ENCODE data around the gene KRTAP5-7.

DNA sequence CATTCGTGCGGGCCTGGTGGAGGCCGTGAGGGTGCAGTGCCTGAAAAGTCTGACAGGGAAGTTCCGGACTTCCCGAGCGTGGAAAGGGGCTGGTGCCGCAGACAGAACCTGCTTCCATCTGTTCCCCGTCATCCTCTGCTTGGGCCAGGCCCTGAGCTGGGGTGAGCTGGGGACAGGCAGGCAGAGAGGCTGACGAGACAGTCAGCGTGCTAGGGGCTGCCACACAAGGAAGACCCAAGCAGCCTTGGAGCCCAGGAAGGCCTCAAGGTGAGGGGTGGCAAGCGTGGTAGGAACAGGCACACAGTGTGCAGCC is 48.6 kb upstream of the KRTAP5-7 start:
- TF ChIP-seq, protein P1, sequence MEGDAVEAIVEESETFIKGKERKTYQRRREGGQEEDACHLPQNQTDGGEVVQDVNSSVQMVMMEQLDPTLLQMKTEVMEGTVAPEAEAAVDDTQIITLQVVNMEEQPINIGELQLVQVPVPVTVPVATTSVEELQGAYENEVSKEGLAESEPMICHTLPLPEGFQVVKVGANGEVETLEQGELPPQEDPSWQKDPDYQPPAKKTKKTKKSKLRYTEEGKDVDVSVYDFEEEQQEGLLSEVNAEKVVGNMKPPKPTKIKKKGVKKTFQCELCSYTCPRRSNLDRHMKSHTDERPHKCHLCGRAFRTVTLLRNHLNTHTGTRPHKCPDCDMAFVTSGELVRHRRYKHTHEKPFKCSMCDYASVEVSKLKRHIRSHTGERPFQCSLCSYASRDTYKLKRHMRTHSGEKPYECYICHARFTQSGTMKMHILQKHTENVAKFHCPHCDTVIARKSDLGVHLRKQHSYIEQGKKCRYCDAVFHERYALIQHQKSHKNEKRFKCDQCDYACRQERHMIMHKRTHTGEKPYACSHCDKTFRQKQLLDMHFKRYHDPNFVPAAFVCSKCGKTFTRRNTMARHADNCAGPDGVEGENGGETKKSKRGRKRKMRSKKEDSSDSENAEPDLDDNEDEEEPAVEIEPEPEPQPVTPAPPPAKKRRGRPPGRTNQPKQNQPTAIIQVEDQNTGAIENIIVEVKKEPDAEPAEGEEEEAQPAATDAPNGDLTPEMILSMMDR (IDR thresholded peaks at IDR 0.05): no peak
- TF ChIP-seq, protein P2, sequence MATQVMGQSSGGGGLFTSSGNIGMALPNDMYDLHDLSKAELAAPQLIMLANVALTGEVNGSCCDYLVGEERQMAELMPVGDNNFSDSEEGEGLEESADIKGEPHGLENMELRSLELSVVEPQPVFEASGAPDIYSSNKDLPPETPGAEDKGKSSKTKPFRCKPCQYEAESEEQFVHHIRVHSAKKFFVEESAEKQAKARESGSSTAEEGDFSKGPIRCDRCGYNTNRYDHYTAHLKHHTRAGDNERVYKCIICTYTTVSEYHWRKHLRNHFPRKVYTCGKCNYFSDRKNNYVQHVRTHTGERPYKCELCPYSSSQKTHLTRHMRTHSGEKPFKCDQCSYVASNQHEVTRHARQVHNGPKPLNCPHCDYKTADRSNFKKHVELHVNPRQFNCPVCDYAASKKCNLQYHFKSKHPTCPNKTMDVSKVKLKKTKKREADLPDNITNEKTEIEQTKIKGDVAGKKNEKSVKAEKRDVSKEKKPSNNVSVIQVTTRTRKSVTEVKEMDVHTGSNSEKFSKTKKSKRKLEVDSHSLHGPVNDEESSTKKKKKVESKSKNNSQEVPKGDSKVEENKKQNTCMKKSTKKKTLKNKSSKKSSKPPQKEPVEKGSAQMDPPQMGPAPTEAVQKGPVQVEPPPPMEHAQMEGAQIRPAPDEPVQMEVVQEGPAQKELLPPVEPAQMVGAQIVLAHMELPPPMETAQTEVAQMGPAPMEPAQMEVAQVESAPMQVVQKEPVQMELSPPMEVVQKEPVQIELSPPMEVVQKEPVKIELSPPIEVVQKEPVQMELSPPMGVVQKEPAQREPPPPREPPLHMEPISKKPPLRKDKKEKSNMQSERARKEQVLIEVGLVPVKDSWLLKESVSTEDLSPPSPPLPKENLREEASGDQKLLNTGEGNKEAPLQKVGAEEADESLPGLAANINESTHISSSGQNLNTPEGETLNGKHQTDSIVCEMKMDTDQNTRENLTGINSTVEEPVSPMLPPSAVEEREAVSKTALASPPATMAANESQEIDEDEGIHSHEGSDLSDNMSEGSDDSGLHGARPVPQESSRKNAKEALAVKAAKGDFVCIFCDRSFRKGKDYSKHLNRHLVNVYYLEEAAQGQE (IDR thresholded peaks at IDR 0.05; ENCODE audit: low read depth, low read length): no peak
- TF ChIP-seq POLR2AphosphoS5 (IDR thresholded peaks at IDR 0.05; ENCODE audit: low read depth, low read length): no peak
- TF ChIP-seq NFIC (IDR thresholded peaks at IDR 0.05; ENCODE audit: borderline replicate concordance): no peak
- TF ChIP-seq FOXJ3 (CRISPR knock-in tag; IDR thresholded peaks at IDR 0.05): no peak
- TF ChIP-seq FOSL2 (IDR thresholded peaks at IDR 0.05; ENCODE audit: borderline replicate concordance, low read depth): no peak
- no peak for TF ChIP-seq CHD2 (IDR thresholded peaks at IDR 0.05; ENCODE audit: low read length, partially characterized antibody)
- no peak for TF ChIP-seq YY1 (IDR thresholded peaks at IDR 0.05; ENCODE audit: low read depth)
- TF ChIP-seq TEAD4 (IDR thresholded peaks at IDR 0.05; ENCODE audit: borderline replicate concordance, insufficient read depth): no peak
- TF ChIP-seq, protein P3, sequence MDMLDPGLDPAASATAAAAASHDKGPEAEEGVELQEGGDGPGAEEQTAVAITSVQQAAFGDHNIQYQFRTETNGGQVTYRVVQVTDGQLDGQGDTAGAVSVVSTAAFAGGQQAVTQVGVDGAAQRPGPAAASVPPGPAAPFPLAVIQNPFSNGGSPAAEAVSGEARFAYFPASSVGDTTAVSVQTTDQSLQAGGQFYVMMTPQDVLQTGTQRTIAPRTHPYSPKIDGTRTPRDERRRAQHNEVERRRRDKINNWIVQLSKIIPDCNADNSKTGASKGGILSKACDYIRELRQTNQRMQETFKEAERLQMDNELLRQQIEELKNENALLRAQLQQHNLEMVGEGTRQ (IDR thresholded peaks at IDR 0.05; ENCODE audit: borderline replicate concordance, low read depth, low read length): no peak
- TF ChIP-seq TAF1 (IDR thresholded peaks at IDR 0.05; ENCODE audit: borderline replicate concordance, low read depth, low read length): no peak
- no peak for TF ChIP-seq SIN3A (IDR thresholded peaks at IDR 0.05; ENCODE audit: borderline replicate concordance, low read depth, low read length)
- TF ChIP-seq GABPA (IDR thresholded peaks at IDR 0.05; ENCODE audit: low read depth): no peak
- no peak for TF ChIP-seq RXRA (IDR thresholded peaks at IDR 0.05; ENCODE audit: borderline replicate concordance, low read depth)

Data from SK-N-SH (cell line).